NT2/D1 (cell line): ENCODE data around the gene NEDD9.

Source experiments
- SUZ12 ChIP-seq: IDR thresholded peaks from 2 replicates; pipeline ENCODE4 v1.6.1; 2011; ENCODE audit not compliant: insufficient read length, insufficient read depth; ENCODE audit errors: extremely low read depth
- YY1 ChIP-seq: IDR thresholded peaks from 2 replicates; pipeline ENCODE4 v1.6.1; 2011; ENCODE audit not compliant: insufficient read length, insufficient read depth
- ZNF274 ChIP-seq: IDR thresholded peaks from 2 replicates; pipeline ENCODE4 v1.6.1; 2011; ENCODE audit warnings: mild to moderate bottlenecking, low read depth, low read length

DNA sequence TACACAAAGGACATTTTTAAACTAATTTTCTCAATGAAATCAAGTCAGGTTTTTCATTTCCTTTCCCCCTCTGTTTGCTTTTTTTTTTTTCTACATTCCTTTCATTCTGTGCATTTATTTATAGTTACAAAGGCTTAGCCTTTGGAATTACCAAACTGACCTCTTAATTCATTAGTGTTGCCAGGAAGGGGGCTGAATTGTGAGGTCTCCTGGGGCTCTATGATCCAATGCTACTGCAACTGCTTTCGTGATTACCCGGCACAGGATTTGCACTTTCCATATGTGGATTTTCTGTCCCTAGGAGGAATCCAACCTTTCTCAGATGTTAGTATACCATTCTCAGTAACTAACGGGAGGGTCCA, 35.3 kb downstream of the NEDD9 start:
- no peak for TF ChIP-seq YY1
- TF ChIP-seq ZNF274: no peak
- TF ChIP-seq SUZ12: no peak
